HepG2 (cell line): Measurements from ENCODE around the gene WDR7. TPM values are rescaled to one million over a fixed set of nuclear protein-coding genes. Genes with fewer than 3 reads are reported as not detected.

ENCODE experiments used
- ATAC-seq: fragments of 200-7000 bp; cut with Tn5 transposase; 3 replicates; pipeline ENCODE4 v1.9.1; 2020; ENCODE audit warnings: mild to moderate bottlenecking, moderate library complexity
- BruUV-seq: library from RNA; stranded (reverse); fragments of 400-500 nt; replicated peaks from 2 replicates; lab custom pipeline; 2021; lab: Mats Ljungman, UMichigan
- CTCF ChIA-PET: fragments of 300-600 bp; formaldehyde crosslinking; extraction: SDS; loops from one replicate; lab custom pipeline; 2021; ENCODE audit warnings: low total read pairs, inconsistent platforms, low intra/inter-chr PET ratio; lab: Yijun Ruan, JAX
- POLR2A ChIA-PET: fragments of 350-600 bp; sonication (Branson Sonifier 250); formaldehyde crosslinking; loops from one replicate; lab custom pipeline; 2020; ENCODE audit warnings: antibody characterized with exemption, inconsistent platforms; lab: Yijun Ruan, JAX
- DNase-seq: peaks from one replicate; pipeline ENCODE4 v3.0.0-alpha.2; 2015; ENCODE audit warnings: low spot score
- FAIRE-seq: peaks from 3 replicates; lab custom pipeline; 2011; peaks lifted over from hg19 to GRCh38; lab: Jason Lieb, UNC
- H2AFZ ChIP-seq: one replicate; pipeline ENCODE4 v1.6.1; 2011; ENCODE audit warnings: low read length, inconsistent platforms
- H3K27ac ChIP-seq: fragments of 300-600 bp; 3 replicates; pipeline ENCODE4 v1.8.0; 2011; ENCODE audit warnings: mixed run types, mild to moderate bottlenecking, mixed read lengths, low read length, inconsistent platforms; ENCODE audit not compliant: insufficient read depth; ENCODE audit errors: extremely low read length
- H3K27me3 ChIP-seq, 2 experiments: fragments of 200-600 bp in 1 of 2; 2 replicates in 1 of 2; 3 replicates in 1 of 2; pipeline versions ENCODE4 v1.6.0 to v1.8.0; 2011; ENCODE audit warnings: low read length in 2 of 2, mild to moderate bottlenecking in 2 of 2, moderate library complexity in 2 of 2, inconsistent platforms in 1 of 2; ENCODE audit not compliant: insufficient read depth in 2 of 2, control insufficient read depth in 1 of 2
- H3K36me3 ChIP-seq, 2 experiments: fragments of 200-600 bp in 1 of 2; replicated peaks in 1 of 2; 2 replicates in 1 of 2; 3 replicates in 1 of 2; pipeline versions ENCODE4 v1.5.1 to v1.8.0; 2011; ENCODE audit warnings: low read length in 2 of 2, inconsistent platforms in 1 of 2; ENCODE audit not compliant: insufficient read depth in 2 of 2, control insufficient read depth in 1 of 2
- H3K4me1 ChIP-seq: 2 replicates; pipeline ENCODE4 v1.5.1; 2012; ENCODE audit warnings: low read length, inconsistent platforms; ENCODE audit not compliant: insufficient read depth
- H3K4me2 ChIP-seq: 2 replicates; pipeline ENCODE4 v1.6.0; 2011; ENCODE audit warnings: low read depth, low read length, inconsistent platforms
- H3K4me3 ChIP-seq, 3 experiments: fragments of 200-600 bp in 1 of 3; sonication (generic), shearing (Covaris generic) in 1 of 3; replicated peaks in 1 of 3; 2 replicates each; pipeline ENCODE4 v1.5.1; 2011 to 2016; ENCODE audit warnings: low read length in 3 of 3, inconsistent platforms in 2 of 3, low read depth in 2 of 3, mild to moderate bottlenecking in 2 of 3, control low read depth in 1 of 3, mixed read lengths in 1 of 3; ENCODE audit not compliant: insufficient read depth in 1 of 3
- H3K79me2 ChIP-seq: one replicate; pipeline ENCODE4 v1.6.1; 2011; ENCODE audit warnings: low read length, inconsistent platforms; ENCODE audit not compliant: insufficient read depth
- H3K9ac ChIP-seq: 2 replicates; pipeline ENCODE4 v1.6.0; 2011; ENCODE audit warnings: mild to moderate bottlenecking, low read depth, low read length, inconsistent platforms; ENCODE audit not compliant: insufficient read depth
- H3K9me3 ChIP-seq: 2 replicates; pipeline ENCODE4 v1.5.1; 2012; ENCODE audit warnings: mild to moderate bottlenecking, low read length
- H4K20me1 ChIP-seq: 2 replicates; pipeline ENCODE4 v1.6.0; 2011; ENCODE audit warnings: inconsistent platforms, mild to moderate bottlenecking, low read length, moderate library complexity; ENCODE audit not compliant: insufficient read depth
- CTCF ChIP-seq: sonication (generic); formaldehyde crosslinking; IDR thresholded peaks from 2 replicates; pipeline ENCODE4 v1.5.0; 2020; ENCODE audit warnings: mild to moderate bottlenecking, missing genetic modification reagents, moderate library complexity
- RAD51 ChIP-seq: fragments of 450-650 bp; IDR thresholded peaks from 2 replicates; pipeline ENCODE4 v1.6.1; 2016; ENCODE audit warnings: borderline replicate concordance
- STAG1 ChIP-seq: sonication (generic); formaldehyde crosslinking; IDR thresholded peaks from 2 replicates; pipeline ENCODE4 v1.4.0; 2020; ENCODE audit warnings: missing genetic modification reagents
- YEATS4 ChIP-seq: sonication (generic); formaldehyde crosslinking; IDR thresholded peaks from 2 replicates; pipeline ENCODE4 v1.4.0; 2020; ENCODE audit warnings: missing genetic modification reagents, borderline replicate concordance
- ZBTB42 ChIP-seq: sonication (generic); formaldehyde crosslinking; IDR thresholded peaks from 2 replicates; pipeline ENCODE4 v1.5.0; 2020; ENCODE audit warnings: mild to moderate bottlenecking, missing genetic modification reagents
- ZNF3 ChIP-seq: IDR thresholded peaks from 2 replicates; pipeline ENCODE4 v1.7.0; 2017; ENCODE audit warnings: inconsistent platforms
- ZNF335 ChIP-seq: sonication (generic); formaldehyde crosslinking; IDR thresholded peaks from 2 replicates; pipeline ENCODE4 v1.4.0; 2020; ENCODE audit warnings: missing genetic modification reagents
- ZNF510 ChIP-seq: sonication (generic); formaldehyde crosslinking; IDR thresholded peaks from 2 replicates; pipeline ENCODE4 v1.4.0; 2020; ENCODE audit warnings: low read depth, mild to moderate bottlenecking, missing genetic modification reagents
- ZNF619 ChIP-seq: sonication (generic); formaldehyde crosslinking; IDR thresholded peaks from 2 replicates; pipeline ENCODE4 v1.4.0; 2020; ENCODE audit warnings: mild to moderate bottlenecking, missing genetic modification reagents
- WGBS: methylation state at CpG from one replicate; pipeline ENCODE4 v1.1.6; 2017; ENCODE audit warnings: low lambda C conversion rate; 5-methylcytosine and 5-hydroxymethylcytosine counted together
- in situ Hi-C: cut with HindIII; loops from 2 replicates; pipeline ENCODE4 v1.10.0; 2017; ENCODE audit warnings: low pct_unique_long_range_greater_than_20kb; ENCODE audit not compliant: extremely low pct_ligation_motif_present
- intact Hi-C: fragments of 100-400 bp; cut with micrococcal nuclease; formaldehyde crosslinking; loops from one replicate; pipeline ENCODE4 v1.10.0; 2022; ENCODE audit not compliant: unreplicated experiment
- polyA plus RNA-seq, 8 experiments: library from polyadenylated mRNA; depleted of rRNA in 3 of 8; stranded (reverse) in 7 of 8; unstranded in 1 of 8; fragments of >200 nt; fragmentation: Illumina TruSeq in 4 of 8; extraction: Trizol in 4 of 8; gene quantifications; 2 replicates each; pipeline versions ENCODE4 v1.2.1 to v1.2.3, GENCODE V29; 2011 to 2016; ENCODE audit warnings: low read depth in 4 of 8, missing spikeins in 1 of 8, mixed read lengths in 1 of 8; ENCODE audit not compliant: insufficient read depth in 1 of 8
- total RNA-seq, 5 experiments: library from RNA; depleted of rRNA; stranded (reverse); fragments of >200 nt; fragmentation: Illumina TruSeq; extraction: Trizol; gene quantifications; 2 replicates each; pipeline ENCODE4 v1.2.3, GENCODE V29; 2016; ENCODE audit warnings: low read depth in 1 of 5
- TF ChIP-seq, protein P1 (sequence below): sonication (generic); formaldehyde crosslinking; IDR thresholded peaks from 2 replicates; pipeline ENCODE4 v1.5.0; 2020; ENCODE audit warnings: missing genetic modification reagents, mild to moderate bottlenecking, borderline replicate concordance

The WDR7 gene
- total and polyA plus RNA-seq, 2 of the 13 experiments (the other 11 are each of a cell fraction or from before 2014, with no cell fraction given): 2.0 to 7.8 TPM

- Histone ChIP-seq H3K36me3 (no peaks in the 10 kb centered on the region), H3K9me3 (no peaks in the 10 kb centered on the region), H3K79me2 (no peaks in the 10 kb centered on the region), H3K9ac (no peak overlapping the region), H4K20me1 (no peaks in the 10 kb centered on the region), H3K27ac (no peak overlapping the region), H2AFZ (no peak overlapping the region), H3K4me3 (no peak overlapping the region), H3K4me2 (no peak overlapping the region), H3K4me1 (no peaks in the 10 kb centered on the region), H3K27me3 (no peaks in the 10 kb centered on the region)
- TF ChIP-seq, protein P1, sequence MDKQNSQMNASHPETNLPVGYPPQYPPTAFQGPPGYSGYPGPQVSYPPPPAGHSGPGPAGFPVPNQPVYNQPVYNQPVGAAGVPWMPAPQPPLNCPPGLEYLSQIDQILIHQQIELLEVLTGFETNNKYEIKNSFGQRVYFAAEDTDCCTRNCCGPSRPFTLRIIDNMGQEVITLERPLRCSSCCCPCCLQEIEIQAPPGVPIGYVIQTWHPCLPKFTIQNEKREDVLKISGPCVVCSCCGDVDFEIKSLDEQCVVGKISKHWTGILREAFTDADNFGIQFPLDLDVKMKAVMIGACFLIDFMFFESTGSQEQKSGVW (CRISPR knock-in tag): no peak
- no peak for TF ChIP-seq ZNF335 (CRISPR knock-in tag)
- TF ChIP-seq ZBTB42 (CRISPR knock-in tag): no peak
- TF ChIP-seq YEATS4 (CRISPR knock-in tag): no peak
- peak; percentile 75 for TF ChIP-seq STAG1 (CRISPR knock-in tag)
- no peak for TF ChIP-seq ZNF619 (CRISPR knock-in tag)
- TF ChIP-seq RAD51: no peak
- no peak for TF ChIP-seq ZNF3 (CRISPR knock-in tag)
- peak; percentile 55 for TF ChIP-seq CTCF
- TF ChIP-seq ZNF510 (CRISPR knock-in tag): no peak
- in situ Hi-C loops: loop anchor here (25.0 kb wide), 1 partner anchor 773 kb away; no protein-coding TSS in a partner anchor
- no peak for FAIRE-seq
- POLR2A ChIA-PET: no interaction called here
- ATAC-seq: peak; percentile 65
- BruUV-seq: no TSS peak
- intact Hi-C loops: loop anchor here (1.0 to 10.0 kb wide), 2 partner anchors 196 to 649 kb away; no protein-coding TSS in a partner anchor
- CTCF ChIA-PET: interaction anchor here (1.2 kb wide), 1 partner anchor 649 kb away, joined by 5 read pairs; no protein-coding TSS in a partner anchor
- 90% methylated on average over 9 of the region's 9 CpGs for WGBS
- DNase-seq: peak; percentile 33
Observed at GRCh38 chr18:56789004-56789888, 138.1 kb downstream of the WDR7 start.
